ENCODE measurements around the gene RIPOR1. TPM values are rescaled to one million over a fixed set of nuclear protein-coding genes. Genes with fewer than 3 reads are reported as not detected.
A peak's percentile ranks its signal among the peaks of the same experiment; 100 is the strongest.

Gene RIPOR1
- total RNA-seq, 4 donors from 2014 or later = 63.1 to 108 (median 68.4) TPM

- peaks cover 26 to 100% (median 95%) of the 10 kb centered on the region in 4 donors for H3K36me3 ChIP-seq
- H3K27ac ChIP-seq (replicated peaks in 1 of 4) = peak overlapping the region in 1 of 4 donors; percentile 40
- H3K4me1 ChIP-seq = peaks cover 60 to 87% (median 73%) of the 10 kb centered on the region in 4 donors
- no peaks in the 10 kb centered on the region for H3K9me3 ChIP-seq
- H3K27me3 ChIP-seq = no peaks in the 10 kb centered on the region
- no peak for TF ChIP-seq EP300 (IDR thresholded peaks at IDR 0.05)
- 76% methylated on average over 9 of the region's 13 CpGs for WGBS
- H3K4me3 ChIP-seq = no peak overlapping the region
- DNase-seq (ENCODE audit: extremely low spot score) = peak; percentile 83
- intact Hi-C loops (cut with DNase I) = no loop called here
These were observed 15.8 kb downstream of the RIPOR1 start for GRCh38 chr16:67544329-67544841.

GRCh38 chr16:67544844-67545664, 16.4 kb downstream of the RIPOR1 start:
- peaks cover 54 to 85% (median 72%) of the 10 kb centered on the region in 4 donors for H3K4me1 ChIP-seq

GRCh38 chr16:67545665-67546024, 17.0 kb downstream of the RIPOR1 start:
- Histone ChIP-seq H3K27ac (replicated peaks in 1 of 4) (peak overlapping the region in 1 of 4 donors; percentile 37), H3K36me3 (peaks cover 25 to 89% (median 83%) of the 10 kb centered on the region in 4 donors), H3K4me3 (no peak overlapping the region), H3K4me1 (peaks cover 51 to 79% (median 69%) of the 10 kb centered on the region in 4 donors), H3K9me3 (no peaks in the 10 kb centered on the region), H3K27me3 (no peaks in the 10 kb centered on the region)
- DNase-seq (ENCODE audit: extremely low spot score) = no peak
- no peak for TF ChIP-seq EP300 (IDR thresholded peaks at IDR 0.05)
- no peak for TF ChIP-seq POLR2AphosphoS5 (IDR thresholded peaks at IDR 0.05)
- no peak for TF ChIP-seq CTCF (IDR thresholded peaks at IDR 0.05)
- TF ChIP-seq POLR2A (IDR thresholded peaks at IDR 0.05; ENCODE audit: low read depth) = no peak
- 54% methylated on average over 2 of the region's 14 CpGs for WGBS
- intact Hi-C loops (cut with DNase I) = no loop called here

More at GRCh38 chr16:67544844-67545664, 16.4 kb downstream of the RIPOR1 start:
- Histone ChIP-seq H3K27me3 (no peaks in the 10 kb centered on the region), H3K27ac (replicated peaks in 1 of 4) (peak overlapping the region in 1 of 4 donors; percentile 40), H3K9me3 (no peaks in the 10 kb centered on the region), H3K4me3 (no peak overlapping the region), H3K36me3 (peaks cover 26 to 95% (median 89%) of the 10 kb centered on the region in 4 donors)
- TF ChIP-seq POLR2A (IDR thresholded peaks at IDR 0.05; ENCODE audit: low read depth) (no peak), POLR2AphosphoS5 (IDR thresholded peaks at IDR 0.05) (no peak), EP300 (IDR thresholded peaks at IDR 0.05) (no peak), CTCF (IDR thresholded peaks at IDR 0.05) (no peak)
- intact Hi-C loops (cut with DNase I) = no loop called here
- peak; percentile 88 for DNase-seq (ENCODE audit: extremely low spot score)
- WGBS = 80% methylated on average over 10 of the region's 15 CpGs

GRCh38 chr16:67546091-67546501, 17.5 kb downstream of the RIPOR1 start:
- peaks cover 20 to 85% (median 78%) of the 10 kb centered on the region in 4 donors for H3K36me3 ChIP-seq
- peaks cover 47 to 76% (median 64%) of the 10 kb centered on the region in 4 donors for H3K4me1 ChIP-seq
- H3K27ac ChIP-seq (replicated peaks in 1 of 4) = peak overlapping the region in 2 of 4 donors; percentile 37 to 60
- no peaks in the 10 kb centered on the region for H3K9me3 ChIP-seq
- peak; percentile 88 for DNase-seq (ENCODE audit: extremely low spot score)
- intact Hi-C loops (cut with DNase I) = no loop called here
- TF ChIP-seq POLR2AphosphoS5 (IDR thresholded peaks at IDR 0.05) = no peak
- no peak overlapping the region for H3K4me3 ChIP-seq
- H3K27me3 ChIP-seq = no peaks in the 10 kb centered on the region
- WGBS = 61% methylated on average over 6 of the region's 7 CpGs

- Histone ChIP-seq H3K9me3 (no peaks in the 10 kb centered on the region), H3K27me3 (no peaks in the 10 kb centered on the region), H3K27ac (replicated peaks in 1 of 4) (peak overlapping the region; percentile 37 to 60 (median 40)), H3K4me1 (peaks cover 41 to 69% (median 57%) of the 10 kb centered on the region in 4 donors), H3K36me3 (peaks cover 18 to 77% (median 70%) of the 10 kb centered on the region in 4 donors), H3K4me3 (no peak overlapping the region)
- 8% methylated on average over 6 of the region's 7 CpGs for WGBS
- TF ChIP-seq POLR2A (IDR thresholded peaks at IDR 0.05; ENCODE audit: low read depth) = no peak
- TF ChIP-seq EP300 (IDR thresholded peaks at IDR 0.05) = no peak
- peak; percentile 85 to 97 (median 92) for TF ChIP-seq CTCF (IDR thresholded peaks at IDR 0.05)
- TF ChIP-seq POLR2AphosphoS5 (IDR thresholded peaks at IDR 0.05) = peak in 1 of 2 donors; percentile 61
- DNase-seq (ENCODE audit: extremely low spot score) = peak; percentile 93
- intact Hi-C loops (cut with DNase I) = no loop called here
These were observed 18.3 kb downstream of the RIPOR1 start for GRCh38 chr16:67546761-67547422.

All from esophagus muscularis mucosa (tissue), 4 donors.